GM19468 (cell line): ENCODE measurements around the gene GRM2.
"Not testable (repeated sequence)": the region's sequence is repeated elsewhere in the genome, so short reads cannot be mapped to it uniquely, and the experiment has no call there.

ENCODE experiments used
- ATAC-seq: cut with Tn5 transposase; IDR thresholded peaks from one replicate; pipeline ENCODE4 v1.9.1; 2021; ENCODE audit warnings: mild to moderate bottlenecking, moderate library complexity, moderate number of reproducible peaks; ENCODE audit not compliant: unreplicated experiment; ENCODE audit errors: extremely low read depth

The GRM2 gene

GRCh38 chr3:51719410-51720025, 12.7 kb downstream of the GRM2 start:
- no peak for ATAC-seq

- ATAC-seq: no peak
Measured at GRCh38 chr3:51720292-51721061, 13.6 kb downstream of the GRM2 start.

- ATAC-seq: no peak
Measured at GRCh38 chr3:51721062-51721745, 14.3 kb downstream of the GRM2 start.

GRCh38 chr3:51722362-51722761, 15.5 kb downstream of the GRM2 start:
- ATAC-seq: no peak

- no peak for ATAC-seq
Measured at GRCh38 chr3:51727500-51727899, 20.6 kb downstream of the GRM2 start.

- ATAC-seq: no peak
Measured at GRCh38 chr3:51729042-51729633, 22.3 kb downstream of the GRM2 start.

GRCh38 chr3:51733859-51734571, 27.1 kb downstream of the GRM2 start:
- no peak for ATAC-seq

- ATAC-seq: no peak
Measured at GRCh38 chr3:51734572-51734907, 27.7 kb downstream of the GRM2 start.

- no peak for ATAC-seq
Measured at GRCh38 chr3:51735039-51735438, 28.2 kb downstream of the GRM2 start.

- no peak for ATAC-seq
Measured at GRCh38 chr3:51735950-51736349, 29.1 kb downstream of the GRM2 start.

- no peak for ATAC-seq
Measured at GRCh38 chr3:51739110-51739509, 32.2 kb downstream of the GRM2 start.

GRCh38 chr3:51742320-51742719, 35.5 kb downstream of the GRM2 start:
- not testable (repeated sequence) for ATAC-seq

GRCh38 chr3:51742978-51743377, 36.1 kb downstream of the GRM2 start:
- ATAC-seq: not testable (repeated sequence)

- ATAC-seq: no peak
Measured at GRCh38 chr3:51747840-51748239, 41.0 kb downstream of the GRM2 start.

- ATAC-seq: no peak
Measured at GRCh38 chr3:51748327-51748726, 41.5 kb downstream of the GRM2 start.

- ATAC-seq: no peak
Measured at GRCh38 chr3:51750878-51751277, 44.0 kb downstream of the GRM2 start.

- no peak for ATAC-seq
Measured at GRCh38 chr3:51751287-51751686, 44.4 kb downstream of the GRM2 start.

GRCh38 chr3:51753763-51754750, 47.2 kb downstream of the GRM2 start:
- not testable (repeated sequence) for ATAC-seq

- ATAC-seq: no peak
Measured at GRCh38 chr3:51759203-51759602, 52.3 kb downstream of the GRM2 start.
